Keratinocyte (primary cell): ENCODE measurements around the gene RNMT. TPM values are rescaled to one million over a fixed set of nuclear protein-coding genes. Genes with fewer than 3 reads are reported as not detected.
A peak's percentile ranks its signal among the peaks of the same experiment; 100 is the strongest.

Source experiments
- DNase-seq: peaks from one replicate; pipeline ENCODE4 v3.0.0-alpha.2; 2011; ENCODE audit warnings: low read depth, missing footprints, low spot score
- FAIRE-seq: peaks from 2 replicates; lab custom pipeline; 2011; peaks lifted over from hg19 to GRCh38; lab: Jason Lieb, UNC
- H2AFZ ChIP-seq: 2 replicates; pipeline ENCODE4 v1.6.0; 2012; ENCODE audit warnings: low read length, control low read depth, inconsistent platforms; ENCODE audit not compliant: control insufficient read depth
- H3K27ac ChIP-seq: 2 replicates; pipeline ENCODE4 v1.5.1; 2011; ENCODE audit warnings: low read length; ENCODE audit not compliant: control insufficient read depth, insufficient read depth
- H3K27me3 ChIP-seq: 3 replicates; pipeline ENCODE4 v1.6.0; 2011; ENCODE audit warnings: low read length; ENCODE audit not compliant: control insufficient read depth, insufficient read depth; ENCODE audit errors: extremely low read depth
- H3K36me3 ChIP-seq, 2 experiments: 2 replicates in 1 of 2; 3 replicates in 1 of 2; pipeline ENCODE4 v1.5.1; 2011; ENCODE audit warnings: low read length in 2 of 2, mild to moderate bottlenecking in 1 of 2; ENCODE audit not compliant: control insufficient read depth in 2 of 2, insufficient read depth in 2 of 2; ENCODE audit errors: extremely low read depth in 1 of 2
- H3K4me1 ChIP-seq: 3 replicates; pipeline ENCODE4 v1.5.1; 2011; ENCODE audit warnings: low read length; ENCODE audit not compliant: control insufficient read depth, insufficient read depth; ENCODE audit errors: extremely low read depth
- H3K4me2 ChIP-seq: 3 replicates; pipeline ENCODE4 v1.6.0; 2011; ENCODE audit warnings: low read depth, low read length; ENCODE audit not compliant: control insufficient read depth, insufficient read depth; ENCODE audit errors: extremely low read depth
- H3K4me3 ChIP-seq, 3 experiments: fragments of 200-600 bp in 1 of 3; sonication (generic) in 1 of 3; 2 replicates in 2 of 3; 3 replicates in 1 of 3; pipeline ENCODE4 v1.5.1; 2011 to 2016; ENCODE audit warnings: low read length in 3 of 3, mild to moderate bottlenecking in 3 of 3, control low read depth in 2 of 3, inconsistent platforms in 1 of 3, low read depth in 1 of 3, mixed read lengths in 1 of 3, mixed run types in 1 of 3, moderate library complexity in 1 of 3; ENCODE audit not compliant: control insufficient read depth in 2 of 3, insufficient read depth in 2 of 3; ENCODE audit errors: extremely low read depth in 1 of 3
- H3K79me2 ChIP-seq: 2 replicates; pipeline ENCODE4 v1.6.0; 2012; ENCODE audit warnings: low read length; ENCODE audit not compliant: control insufficient read depth, insufficient read depth
- H3K9ac ChIP-seq: 3 replicates; pipeline ENCODE4 v1.6.0; 2011; ENCODE audit warnings: low read length; ENCODE audit not compliant: control insufficient read depth, insufficient read depth; ENCODE audit errors: extremely low read depth
- H3K9me1 ChIP-seq: 3 replicates; pipeline ENCODE4 v1.6.0; 2011; ENCODE audit warnings: low read length; ENCODE audit not compliant: control insufficient read depth, insufficient read depth; ENCODE audit errors: extremely low read depth
- H3K9me3 ChIP-seq: 2 replicates; pipeline ENCODE4 v1.5.1; 2012; ENCODE audit warnings: low read depth, low read length; ENCODE audit not compliant: control insufficient read depth
- H4K20me1 ChIP-seq: 3 replicates; pipeline ENCODE4 v1.6.0; 2011; ENCODE audit warnings: low read length; ENCODE audit not compliant: control insufficient read depth, insufficient read depth; ENCODE audit errors: extremely low read depth
- CTCF ChIP-seq, 3 experiments: IDR thresholded peaks in 1 of 3; conservative IDR thresholded peaks in 1 of 3; optimal IDR thresholded peaks in 1 of 3; 2 replicates in 2 of 3; 3 replicates in 1 of 3; pipeline versions ENCODE3 to v1.5.1; 2011; ENCODE audit warnings: low read length in 3 of 3, mild to moderate bottlenecking in 3 of 3, moderate library complexity in 2 of 3, control low read depth in 1 of 3, inconsistent platforms in 1 of 3; ENCODE audit not compliant: insufficient read depth in 2 of 3; ENCODE audit errors: extremely low read depth in 1 of 3
- EZH2 ChIP-seq: IDR thresholded peaks from one replicate; pipeline ENCODE4 v1.6.1; 2012; ENCODE audit warnings: inconsistent platforms, mild to moderate bottlenecking, low read length, moderate library complexity
- dilution Hi-C: fragments of 300-500 bp; cut with MboI; formaldehyde crosslinking; loops from one replicate; pipeline ENCODE4 v1.7.0; 2020; ENCODE audit warnings: low sequenced_read_pairs; ENCODE audit not compliant: extremely low pct_ligation_motif_present
- polyA plus RNA-seq, 5 experiments: library from polyadenylated mRNA; depleted of rRNA in 3 of 5; stranded (reverse) in 3 of 5; stranded (forward) in 1 of 5; unstranded in 1 of 5; fragments of >200 nt; gene quantifications; 1 replicate in 1 of 5; 2 replicates in 3 of 5; 3 replicates in 1 of 5; pipeline versions ENCODE4 v1.2.1 to v1.2.3, GENCODE V29; 2011 to 2012; ENCODE audit warnings: missing spikeins in 2 of 5, low read depth in 1 of 5, low replicate concordance in 1 of 5

Gene RNMT
- polyA plus RNA-seq, 1 donor (not counting 4 experiments of a cell fraction or from before 2014, with no cell fraction given), result 22.6 TPM

GRCh38 chr18:13703899-13704298, 22.6 kb upstream of the RNMT start:
- Histone ChIP-seq H3K79me2 (peaks cover 77% of the 10 kb centered on the region), H4K20me1 (no peaks in the 10 kb centered on the region), H3K9me1 (no peaks in the 10 kb centered on the region), H3K36me3 (peaks cover 0 to 2% of the 10 kb centered on the region in 2 experiments), H3K4me2 (no peak overlapping the region), H3K4me1 (no peaks in the 10 kb centered on the region), H3K27me3 (no peaks in the 10 kb centered on the region), H2AFZ (no peak overlapping the region), H3K9me3 (no peaks in the 10 kb centered on the region), H3K9ac (no peak overlapping the region), H3K27ac (no peak overlapping the region), H3K4me3 (no peak overlapping the region)
- FAIRE-seq (no peak), DNase-seq (no peak)
- TF ChIP-seq EZH2, result no peak
- no peak for TF ChIP-seq CTCF (optimal IDR thresholded peaks at IDR 0.05 in 1 of 3, IDR thresholded peaks at IDR 0.05 in 1 of 3, conservative IDR thresholded peaks at IDR 0.05 in 1 of 3; ENCODE audit: extremely low read depth in 1 of 3, insufficient read depth in 2 of 3, low read length in 3 of 3)
- dilution Hi-C loops, result no loop called here

GRCh38 chr18:13710414-13710831, 16.1 kb upstream of the RNMT start:
- no peaks in the 10 kb centered on the region for H4K20me1 ChIP-seq
- peak; percentile 49 for FAIRE-seq

More at GRCh38 chr18:13710414-13710831, 16.1 kb upstream of the RNMT start:
- Histone ChIP-seq H3K4me2 (no peak overlapping the region), H3K4me1 (peaks cover 4% of the 10 kb centered on the region), H3K27ac (peak overlapping the region; percentile 74), H3K9ac (peak overlapping the region; percentile 18), H3K9me1 (no peaks in the 10 kb centered on the region), H3K4me3 (no peak overlapping the region), H3K79me2 (peaks cover 96% of the 10 kb centered on the region), H3K27me3 (no peaks in the 10 kb centered on the region), H3K36me3 (no peaks in the 10 kb centered on the region), H2AFZ (no peak overlapping the region), H3K9me3 (no peaks in the 10 kb centered on the region)
- dilution Hi-C loops, result no loop called here
- peak; percentile 80 for DNase-seq
- no peak for TF ChIP-seq CTCF (optimal IDR thresholded peaks at IDR 0.05 in 1 of 3, IDR thresholded peaks at IDR 0.05 in 1 of 3, conservative IDR thresholded peaks at IDR 0.05 in 1 of 3; ENCODE audit: extremely low read depth in 1 of 3, insufficient read depth in 2 of 3, low read length in 3 of 3)
- no peak for TF ChIP-seq EZH2
